ENCODE results near the gene MYO5A.

MYO5A gene

DNA sequence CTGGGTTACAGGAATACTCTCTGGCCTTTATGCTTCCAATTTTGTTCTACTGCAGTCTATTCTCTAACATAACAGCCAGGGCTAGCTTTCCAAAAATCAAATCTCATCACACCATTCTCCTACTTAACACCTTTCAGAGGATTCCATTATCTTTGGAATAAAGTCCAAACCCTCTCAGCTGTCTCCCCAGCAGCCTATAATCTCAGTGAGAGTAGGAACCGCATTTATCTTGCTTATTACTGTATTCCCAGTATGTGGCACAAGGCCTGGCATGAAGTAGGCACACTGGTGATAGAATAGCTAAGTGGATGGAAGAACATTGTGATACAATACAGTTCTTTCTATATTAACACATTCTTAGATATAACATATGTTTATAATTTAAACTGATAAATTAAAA is 184.1 kb downstream of the MYO5A start:
- H3K36me3 ChIP-seq (ENCODE audit: insufficient read depth, low read length): peaks cover 11% of the 10 kb centered on the region; the same call in 1 of the 2 replicates
- no peaks in the 10 kb centered on the region for H3K79me2 ChIP-seq (ENCODE audit: insufficient read depth, low read length)
- no peak overlapping the region for H2AFZ ChIP-seq (ENCODE audit: low read length)
- no peak overlapping the region for H3K9ac ChIP-seq (ENCODE audit: low read depth, low read length, poor library complexity, severe bottlenecking)
- no peaks in the 10 kb centered on the region for H3F3A ChIP-seq (ENCODE audit: low read depth)
- H4K20me1 ChIP-seq (ENCODE audit: insufficient read depth, low read length, poor library complexity, severe bottlenecking): no peaks in the 10 kb centered on the region
- no peaks in the 10 kb centered on the region for H3K4me1 ChIP-seq (ENCODE audit: insufficient read depth, low read length, poor library complexity, severe bottlenecking)
- TF ChIP-seq, protein P1, sequence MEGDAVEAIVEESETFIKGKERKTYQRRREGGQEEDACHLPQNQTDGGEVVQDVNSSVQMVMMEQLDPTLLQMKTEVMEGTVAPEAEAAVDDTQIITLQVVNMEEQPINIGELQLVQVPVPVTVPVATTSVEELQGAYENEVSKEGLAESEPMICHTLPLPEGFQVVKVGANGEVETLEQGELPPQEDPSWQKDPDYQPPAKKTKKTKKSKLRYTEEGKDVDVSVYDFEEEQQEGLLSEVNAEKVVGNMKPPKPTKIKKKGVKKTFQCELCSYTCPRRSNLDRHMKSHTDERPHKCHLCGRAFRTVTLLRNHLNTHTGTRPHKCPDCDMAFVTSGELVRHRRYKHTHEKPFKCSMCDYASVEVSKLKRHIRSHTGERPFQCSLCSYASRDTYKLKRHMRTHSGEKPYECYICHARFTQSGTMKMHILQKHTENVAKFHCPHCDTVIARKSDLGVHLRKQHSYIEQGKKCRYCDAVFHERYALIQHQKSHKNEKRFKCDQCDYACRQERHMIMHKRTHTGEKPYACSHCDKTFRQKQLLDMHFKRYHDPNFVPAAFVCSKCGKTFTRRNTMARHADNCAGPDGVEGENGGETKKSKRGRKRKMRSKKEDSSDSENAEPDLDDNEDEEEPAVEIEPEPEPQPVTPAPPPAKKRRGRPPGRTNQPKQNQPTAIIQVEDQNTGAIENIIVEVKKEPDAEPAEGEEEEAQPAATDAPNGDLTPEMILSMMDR (conservative IDR thresholded peaks at IDR 0.05; ENCODE audit: low read length): no peak
- TF ChIP-seq EZH2phosphoT487 (IDR thresholded peaks at IDR 0.05; ENCODE audit: borderline replicate concordance): no peak
- no peaks in the 10 kb centered on the region for H3K9me2 ChIP-seq (replicated peaks; ENCODE audit: low read depth, low read length)
- no peaks in the 10 kb centered on the region for H3K9me3 ChIP-seq (ENCODE audit: insufficient read depth, low read depth, low read length)
- H3K4me2 ChIP-seq (ENCODE audit: low read depth, low read length, poor library complexity, severe bottlenecking): no peak overlapping the region
- no peak overlapping the region for H3K4me3 ChIP-seq (ENCODE audit: low read length, poor library complexity, severe bottlenecking)
- H3K27me3 ChIP-seq (ENCODE audit: insufficient read depth, low read length, poor library complexity, severe bottlenecking): no peaks in the 10 kb centered on the region

DNA sequence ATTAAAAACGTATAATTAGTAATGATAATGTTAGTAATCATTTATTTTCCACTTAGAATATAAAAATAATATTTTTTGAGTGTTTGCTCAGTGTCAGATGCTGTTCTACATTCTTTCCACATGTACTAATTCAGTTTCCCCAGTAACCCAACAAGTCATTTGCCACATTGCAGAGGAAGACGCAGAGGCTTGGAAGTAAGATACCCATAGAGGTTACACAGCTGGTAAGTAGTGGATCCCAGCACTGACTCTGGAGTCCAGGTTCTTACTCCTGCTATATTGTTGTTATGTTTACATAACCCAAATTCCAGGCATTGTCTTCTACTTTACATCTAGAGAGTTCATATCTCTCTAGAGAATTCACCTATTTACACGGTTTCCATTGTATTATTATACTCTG is 184.8 kb downstream of the MYO5A start:
- Histone ChIP-seq H3K9ac (ENCODE audit: low read depth, low read length, poor library complexity, severe bottlenecking) (no peak overlapping the region), H3K79me2 (ENCODE audit: insufficient read depth, low read length) (no peaks in the 10 kb centered on the region), H3K4me3 (ENCODE audit: low read length, poor library complexity, severe bottlenecking) (no peak overlapping the region), H3K9me2 (replicated peaks; ENCODE audit: low read depth, low read length) (no peaks in the 10 kb centered on the region), H4K20me1 (ENCODE audit: insufficient read depth, low read length, poor library complexity, severe bottlenecking) (no peaks in the 10 kb centered on the region), H3K9me3 (ENCODE audit: insufficient read depth, low read depth, low read length) (no peaks in the 10 kb centered on the region), H3K4me1 (ENCODE audit: insufficient read depth, low read length, poor library complexity, severe bottlenecking) (no peaks in the 10 kb centered on the region), H3K4me2 (ENCODE audit: low read depth, low read length, poor library complexity, severe bottlenecking) (no peak overlapping the region), H3K36me3 (ENCODE audit: insufficient read depth, low read length) (peaks cover 6% of the 10 kb centered on the region; the same call in 1 of the 2 replicates), H3F3A (ENCODE audit: low read depth) (no peaks in the 10 kb centered on the region), H3K27me3 (ENCODE audit: insufficient read depth, low read length, poor library complexity, severe bottlenecking) (no peaks in the 10 kb centered on the region), H2AFZ (ENCODE audit: low read length) (no peak overlapping the region)
- TF ChIP-seq EZH2phosphoT487 (IDR thresholded peaks at IDR 0.05; ENCODE audit: borderline replicate concordance): no peak
- TF ChIP-seq, protein P1 (conservative IDR thresholded peaks at IDR 0.05; ENCODE audit: low read length): no peak

DNA sequence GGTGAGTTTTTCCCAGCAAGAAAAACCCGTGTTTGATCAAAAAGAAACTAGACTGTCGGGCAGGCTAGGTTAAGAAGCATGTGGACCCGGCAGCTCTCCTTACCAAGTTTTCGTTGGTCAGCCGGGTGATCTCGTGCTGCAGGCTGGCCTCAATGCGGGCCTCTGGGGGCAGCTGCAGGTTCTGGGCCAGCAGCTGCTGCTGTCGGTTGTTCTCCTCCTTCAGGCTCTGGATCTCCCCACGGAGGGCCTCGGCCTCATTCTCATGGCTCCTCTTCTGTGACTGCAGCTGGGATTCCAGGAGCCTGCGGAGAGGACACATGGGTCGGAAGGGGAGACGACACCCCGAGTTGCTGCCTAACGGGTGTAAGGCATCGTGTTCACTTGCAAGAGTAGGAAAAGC is 188.6 kb downstream of the MYO5A start:
- Histone ChIP-seq H3K79me2 (ENCODE audit: insufficient read depth, low read length) (no peaks in the 10 kb centered on the region), H3F3A (ENCODE audit: low read depth) (no peaks in the 10 kb centered on the region), H3K4me3 (ENCODE audit: low read length, poor library complexity, severe bottlenecking) (no peak overlapping the region), H3K4me1 (ENCODE audit: insufficient read depth, low read length, poor library complexity, severe bottlenecking) (peaks cover 11% of the 10 kb centered on the region), H3K9me3 (ENCODE audit: insufficient read depth, low read depth, low read length) (no peaks in the 10 kb centered on the region), H4K20me1 (ENCODE audit: insufficient read depth, low read length, poor library complexity, severe bottlenecking) (no peaks in the 10 kb centered on the region), H3K9me2 (replicated peaks; ENCODE audit: low read depth, low read length) (no peaks in the 10 kb centered on the region), H3K36me3 (ENCODE audit: insufficient read depth, low read length) (peaks cover 5% of the 10 kb centered on the region; the same call in 1 of the 2 replicates), H3K9ac (ENCODE audit: low read depth, low read length, poor library complexity, severe bottlenecking) (no peak overlapping the region), H3K27me3 (ENCODE audit: insufficient read depth, low read length, poor library complexity, severe bottlenecking) (no peaks in the 10 kb centered on the region), H3K4me2 (ENCODE audit: low read depth, low read length, poor library complexity, severe bottlenecking) (no peak overlapping the region), H2AFZ (ENCODE audit: low read length) (no peak overlapping the region)
- no peak for TF ChIP-seq EZH2phosphoT487 (IDR thresholded peaks at IDR 0.05; ENCODE audit: borderline replicate concordance)
- TF ChIP-seq, protein P1 (conservative IDR thresholded peaks at IDR 0.05; ENCODE audit: low read length): no peak

All from Loucy (cell line).